HG03060 (cell line): ENCODE measurements around the gene DPH5.
A peak's percentile ranks its signal among the peaks of the same experiment; 100 is the strongest.
"Not testable (repeated sequence)": the region's sequence is repeated elsewhere in the genome, so short reads cannot be mapped to it uniquely, and the experiment has no call there.

Experiments
- ATAC-seq: cut with Tn5 transposase; IDR thresholded peaks from one replicate; pipeline ENCODE4 v1.9.1; 2021; ENCODE audit warnings: low read depth, moderate number of reproducible peaks; ENCODE audit not compliant: unreplicated experiment

DPH5 gene, protein sequence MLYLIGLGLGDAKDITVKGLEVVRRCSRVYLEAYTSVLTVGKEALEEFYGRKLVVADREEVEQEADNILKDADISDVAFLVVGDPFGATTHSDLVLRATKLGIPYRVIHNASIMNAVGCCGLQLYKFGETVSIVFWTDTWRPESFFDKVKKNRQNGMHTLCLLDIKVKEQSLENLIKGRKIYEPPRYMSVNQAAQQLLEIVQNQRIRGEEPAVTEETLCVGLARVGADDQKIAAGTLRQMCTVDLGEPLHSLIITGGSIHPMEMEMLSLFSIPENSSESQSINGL

DNA sequence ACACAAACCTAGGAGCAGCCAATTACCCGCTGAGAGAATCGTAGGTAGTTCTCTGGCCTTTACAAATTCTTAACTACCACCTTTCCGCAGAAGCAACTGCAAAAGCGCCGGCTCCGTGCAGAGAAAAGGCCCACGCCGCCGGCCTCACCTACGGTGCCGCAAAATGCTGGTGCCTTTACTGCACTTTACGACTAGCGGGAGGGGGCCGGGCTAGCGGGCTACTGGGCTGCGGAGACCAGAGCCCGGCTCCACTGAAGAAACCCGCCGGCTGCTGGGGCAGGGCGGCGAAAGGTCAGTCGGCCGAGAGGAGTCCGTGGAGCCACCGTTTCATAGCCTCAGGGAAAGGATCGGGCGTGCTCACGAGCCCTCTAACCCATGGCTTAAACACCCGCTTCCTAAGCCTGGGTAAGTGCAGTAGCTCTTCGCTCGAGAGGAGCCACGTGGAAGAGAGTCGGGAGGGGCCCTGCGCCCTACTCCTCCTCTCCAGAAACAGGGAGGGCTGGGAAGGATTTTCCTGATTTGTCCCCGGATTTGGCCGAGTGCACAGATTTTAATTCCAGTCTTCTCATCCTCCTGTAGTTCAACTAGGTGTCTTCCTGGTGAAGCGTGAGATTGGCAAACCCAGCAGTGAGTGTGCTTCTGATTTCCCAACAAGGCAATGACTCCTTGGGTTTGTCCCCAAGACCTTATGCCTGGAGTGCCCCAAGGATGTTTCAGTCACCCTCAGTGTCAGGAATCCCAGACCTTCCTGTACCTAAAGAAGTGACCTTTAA lies at the start of gene DPH5:
DPH5 (minus strand) TSS at position 128 of the 773 bp plus-strand sequence. CDS start 341 bp downstream, outside the sequence.
- peak; percentile 50 for ATAC-seq

DNA sequence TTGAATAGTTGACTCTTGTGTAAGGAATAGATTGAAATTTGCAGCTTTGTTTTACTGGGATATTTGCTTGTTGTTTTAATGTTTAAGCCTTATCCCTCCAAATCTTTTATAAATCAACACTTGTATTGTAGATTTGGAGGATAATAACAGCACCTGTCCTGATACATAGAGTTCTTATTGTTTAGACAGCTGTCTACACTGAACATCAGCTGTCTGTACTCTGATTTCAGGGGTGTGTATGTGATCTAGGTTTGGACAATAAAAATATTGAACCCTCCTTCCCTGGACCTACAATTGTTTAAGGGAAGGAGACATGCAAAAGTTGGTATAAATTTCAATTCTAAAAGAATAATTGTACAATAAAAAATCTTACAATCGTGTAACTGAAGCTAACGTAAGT lies 48.3 kb upstream of the DPH5 start:
- ATAC-seq, result no peak

GRCh38 chr1:101071470-101071891 lies 45.9 kb upstream of the DPH5 start:
- no peak for ATAC-seq

DNA sequence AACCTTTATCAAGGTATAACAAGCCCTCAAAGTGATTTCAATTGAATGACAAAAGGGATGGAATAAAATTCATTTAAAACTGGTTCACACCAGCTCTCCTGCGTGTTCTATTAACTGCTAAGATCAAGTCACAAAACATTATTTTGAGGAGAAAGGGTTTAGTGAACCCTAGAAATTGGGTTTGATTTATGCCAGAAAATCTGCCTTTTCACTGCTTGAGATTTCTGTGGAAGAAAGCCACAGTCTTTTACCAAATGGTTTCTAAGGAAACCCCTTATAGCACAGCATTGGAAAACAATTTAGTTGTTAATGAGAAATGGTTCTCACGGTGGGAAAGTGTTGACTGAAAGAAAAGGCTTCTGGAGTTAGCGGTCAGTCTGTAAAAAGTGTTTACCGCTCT lies 43.6 kb upstream of the DPH5 start:
- no peak for ATAC-seq

DNA sequence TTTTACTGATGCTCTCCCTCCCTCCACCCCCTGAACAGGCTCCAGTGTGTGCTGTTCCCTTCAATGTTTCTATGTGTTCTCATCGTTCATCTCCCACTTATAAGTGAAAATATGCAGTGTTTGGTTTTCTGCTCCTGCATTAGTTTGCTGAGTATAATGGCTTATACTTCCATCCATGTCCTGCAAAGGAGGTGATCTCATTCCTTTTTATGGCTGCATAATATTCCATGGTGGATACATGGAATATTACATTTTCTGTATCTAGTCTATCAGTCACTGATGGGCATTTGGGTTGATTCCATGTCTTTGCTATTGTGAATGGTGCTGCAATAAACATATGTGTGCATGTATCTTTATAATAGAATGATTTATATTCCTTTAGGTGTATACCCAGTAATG lies 41.4 kb upstream of the DPH5 start:
- ATAC-seq, result not testable (repeated sequence)

GRCh38 chr1:101066260-101066936 lies 40.8 kb upstream of the DPH5 start:
- ATAC-seq, result no peak

DNA sequence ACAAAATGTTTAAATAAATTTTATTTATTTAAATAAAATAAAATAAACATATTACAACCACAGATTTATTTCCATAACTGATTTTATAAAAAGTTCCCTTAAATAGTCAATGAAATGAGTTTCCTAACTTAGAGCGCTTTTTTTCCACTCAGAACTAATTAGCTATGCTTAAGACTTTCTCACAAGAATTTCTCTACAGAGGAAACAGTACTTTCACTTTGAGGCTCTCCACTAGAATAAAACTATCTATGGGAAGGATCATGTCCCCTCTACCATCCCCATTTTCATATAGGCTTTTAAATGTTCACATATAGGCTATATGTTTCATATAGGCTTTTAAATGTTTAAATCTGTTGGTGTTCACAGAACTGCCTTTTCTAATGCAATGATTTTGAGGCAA lies 40.0 kb upstream of the DPH5 start:
- ATAC-seq, result peak; percentile 41

DNA sequence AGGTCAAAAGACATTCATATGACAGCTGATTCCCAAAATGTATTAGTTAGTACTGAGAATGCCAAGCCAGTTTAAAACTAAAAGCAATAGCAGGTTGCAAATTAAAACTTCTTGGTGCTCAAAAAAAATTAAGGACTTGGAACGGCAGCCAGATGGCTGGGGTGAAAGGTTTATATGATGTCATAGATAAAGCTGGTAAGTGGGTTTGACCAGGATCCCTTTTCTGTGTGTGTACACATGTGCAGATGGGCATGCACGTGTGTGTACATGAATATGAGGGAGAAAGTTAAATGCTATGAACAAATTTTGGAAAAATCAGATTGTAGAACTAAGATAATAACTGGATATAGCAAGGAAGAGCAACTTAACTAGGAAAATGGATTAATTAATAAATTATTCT lies 39.1 kb upstream of the DPH5 start:
- no peak for ATAC-seq

GRCh38 chr1:101060992-101061391 lies 35.4 kb upstream of the DPH5 start:
- no peak for ATAC-seq

GRCh38 chr1:101059945-101060542 lies 34.5 kb upstream of the DPH5 start:
- ATAC-seq, result no peak

DNA sequence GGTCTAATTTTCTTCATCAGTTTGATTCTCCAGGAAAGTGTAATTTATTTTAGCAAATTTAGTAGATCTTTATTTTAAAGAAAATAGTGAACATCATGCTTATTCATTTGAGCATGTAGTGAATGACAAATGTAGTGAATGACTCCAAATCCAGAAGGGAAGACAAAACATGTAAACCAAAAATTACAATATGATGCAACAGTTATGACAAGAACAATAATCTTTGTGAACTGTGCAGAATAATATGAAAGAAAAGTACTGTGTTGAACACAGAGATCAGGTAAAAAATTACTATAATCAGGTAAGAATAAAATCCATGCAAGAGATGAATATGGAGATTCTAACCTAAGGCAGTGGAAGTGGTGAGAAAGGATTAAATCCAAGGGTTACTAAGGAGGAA lies 30.0 kb upstream of the DPH5 start:
- ATAC-seq, result no peak

- peak; percentile 83 for ATAC-seq
These were observed 26.4 kb upstream of the DPH5 start for GRCh38 chr1:101051688-101052638.

GRCh38 chr1:101050869-101051268 lies 25.3 kb upstream of the DPH5 start:
- no peak for ATAC-seq

GRCh38 chr1:101044749-101045148 lies 19.2 kb upstream of the DPH5 start:
- ATAC-seq, result no peak

- no peak for ATAC-seq
These were observed 18.7 kb upstream of the DPH5 start for GRCh38 chr1:101044259-101044658.

- ATAC-seq, result no peak
These were observed 18.2 kb upstream of the DPH5 start for GRCh38 chr1:101043776-101044175.

GRCh38 chr1:101041300-101041699 lies 15.7 kb upstream of the DPH5 start:
- no peak for ATAC-seq

DNA sequence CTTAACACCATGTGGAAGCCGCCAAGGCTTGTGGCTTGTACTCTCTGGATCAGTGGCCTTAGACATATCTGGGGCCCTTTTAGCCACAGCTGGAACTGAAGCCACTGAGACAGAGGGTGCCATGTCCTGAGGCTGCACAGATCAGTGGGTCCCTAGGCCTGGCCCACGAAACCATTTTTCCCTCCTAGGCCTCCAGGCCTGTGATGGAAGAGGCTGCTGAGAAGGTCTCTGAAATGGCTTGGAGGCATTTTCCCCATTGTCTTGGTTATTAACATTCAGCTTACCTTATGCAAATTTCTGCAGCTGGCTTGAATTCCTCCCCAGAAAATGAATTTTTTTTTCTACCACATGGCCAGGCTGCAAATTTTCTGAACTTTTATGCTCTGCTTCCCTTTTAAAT lies 15.1 kb upstream of the DPH5 start:
- ATAC-seq, result no peak

- ATAC-seq, result no peak
These were observed 13.7 kb upstream of the DPH5 start for GRCh38 chr1:101039245-101039644.

DNA sequence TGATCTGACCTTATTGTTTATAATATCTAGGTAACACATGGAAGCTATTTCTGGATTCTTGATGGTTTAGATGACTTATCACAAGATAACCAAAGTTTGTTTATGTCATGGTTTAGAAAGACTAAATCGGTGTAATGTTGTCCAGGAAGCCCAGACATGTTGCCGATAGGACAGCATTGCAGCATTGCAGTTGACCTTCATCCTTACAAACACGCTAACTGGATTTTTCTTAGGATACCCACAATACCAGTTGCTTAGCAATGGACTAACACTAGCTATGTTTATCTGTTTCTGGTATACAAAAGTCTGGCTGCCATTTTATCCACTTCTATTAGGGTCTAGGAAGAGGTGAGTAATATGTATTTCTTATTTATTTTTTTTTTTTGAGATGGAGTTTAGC lies 11.7 kb upstream of the DPH5 start:
- ATAC-seq, result no peak
